PC-9 (cell line): Measurements from ENCODE around the gene TIPRL.
"Not testable (repeated sequence)": the region's sequence is repeated elsewhere in the genome, so short reads cannot be mapped to it uniquely, and the experiment has no call there.

Experiments
- CTCF ChIP-seq: fragments of 200-600 bp; sonication (generic); conservative IDR thresholded peaks from 2 replicates; pipeline ENCODE4 v1.6.1; 2017; ENCODE audit warnings: mixed run types, antibody characterized with exemption, mild to moderate bottlenecking, moderate library complexity
- EZH2 ChIP-seq: fragments of 200-600 bp; sonication (generic); IDR thresholded peaks from 2 replicates; pipeline ENCODE4 v1.8.0; 2017; ENCODE audit warnings: antibody characterized with exemption, low read depth

- not testable (repeated sequence) for TF ChIP-seq CTCF, EZH2
These were observed 24.1 kb upstream of the TIPRL start for GRCh38 chr1:168154707-168155106.
